Right atrium auricular region (tissue), 2 donors: ENCODE measurements around the gene RPRD1A. TPM values are rescaled to one million over a fixed set of nuclear protein-coding genes. Genes with fewer than 3 reads are reported as not detected.
"Not testable (repeated sequence)": the region's sequence is repeated elsewhere in the genome, so short reads cannot be mapped to it uniquely, and the experiment has no call there.

Source experiments
- DNase-seq: peaks from one replicate; pipeline ENCODE4 v3.0.0-alpha.2; 2019; ENCODE audit warnings: low spot score
- H3K27ac ChIP-seq, 2 donors: fragments of 200-600 bp; sonication (generic); 1 replicate in 1 of 2; 2 replicates in 1 of 2; pipeline ENCODE4 v1.5.1; 2016 to 2019
- H3K27me3 ChIP-seq, 2 donors: fragments of 200-600 bp; sonication (generic); one replicate each; pipeline versions ENCODE4 v1.5.1 to v1.6.0; 2017 to 2019
- H3K36me3 ChIP-seq: fragments of 200-600 bp; sonication (generic); one replicate; pipeline ENCODE4 v1.5.1; 2016
- H3K4me1 ChIP-seq, 2 donors: fragments of 200-600 bp; sonication (generic); one replicate each; pipeline versions ENCODE4 v1.5.1 to v1.6.0; 2017 to 2019
- H3K4me3 ChIP-seq, 2 donors: fragments of 200-600 bp; sonication (generic); 1 replicate in 1 of 2; 2 replicates in 1 of 2; pipeline ENCODE4 v1.5.1; 2017 to 2019; ENCODE audit warnings: mild to moderate bottlenecking in 1 of 2, moderate library complexity in 1 of 2
- H3K9me3 ChIP-seq, 2 donors: fragments of 200-600 bp; sonication (generic); one replicate each; pipeline ENCODE4 v1.5.1; 2019
- total RNA-seq, 2 donors: library from RNA; depleted of rRNA; stranded (reverse); fragments of >200 nt; gene quantifications; one replicate each; pipeline ENCODE4 v1.1.0, GENCODE V29; 2016
- TF ChIP-seq, protein P1 (sequence below), 2 donors: fragments of 200-600 bp; sonication (generic); IDR thresholded peaks; one replicate each; pipeline ENCODE4 v1.5.1; 2019; ENCODE audit warnings: antibody characterized with exemption in 2 of 2

Gene RPRD1A
- 10 to 100 TPM; 34.2 to 51.7 TPM for total RNA-seq

DNA sequence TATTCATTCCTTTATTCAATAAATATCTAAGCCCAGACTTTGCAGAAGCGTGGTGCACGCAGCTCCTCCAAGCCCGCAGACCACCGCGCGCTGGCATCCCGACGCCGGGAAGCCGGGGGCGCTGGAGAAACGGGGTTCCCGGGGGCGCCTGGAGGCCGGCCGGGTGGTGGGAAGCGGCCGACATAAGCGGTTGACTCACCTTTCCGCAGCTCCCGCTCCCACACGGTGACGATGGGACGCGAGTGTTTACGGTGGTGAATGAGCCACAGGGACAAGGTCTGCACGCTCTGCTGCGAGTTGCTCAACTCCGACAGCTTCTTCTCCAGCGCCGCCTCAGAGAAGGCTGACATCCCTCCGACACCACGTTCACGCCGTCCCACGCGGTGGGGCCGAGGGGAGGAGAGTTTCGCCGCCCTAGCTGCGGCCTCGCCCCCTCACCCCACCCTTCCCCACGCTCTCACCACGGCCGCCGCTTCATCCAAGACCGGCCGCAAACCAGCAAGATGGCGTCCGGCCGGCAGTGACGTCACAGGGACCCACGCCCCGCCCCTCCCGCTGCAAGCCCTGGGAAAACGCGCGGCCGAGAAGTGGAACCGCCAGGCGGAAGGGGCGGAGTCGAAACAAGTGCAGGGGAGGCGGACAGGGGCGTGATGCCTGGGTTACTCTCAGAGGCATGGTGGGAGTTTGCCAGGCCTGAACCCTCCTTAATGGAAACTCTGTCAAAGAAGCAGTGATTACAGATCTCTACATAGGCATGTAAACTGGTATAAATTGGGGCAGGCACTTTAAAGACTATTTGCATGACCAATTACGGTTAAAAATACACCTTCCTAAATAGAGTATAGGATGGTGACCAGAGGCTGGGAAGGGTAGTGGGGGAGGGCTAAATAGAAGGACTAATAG lies at the start of gene RPRD1A:
RPRD1A (minus strand) TSS at position 505 of the 903 bp plus-strand sequence; CDS start at position 350, 155 bp downstream.
- TF ChIP-seq, protein P1, sequence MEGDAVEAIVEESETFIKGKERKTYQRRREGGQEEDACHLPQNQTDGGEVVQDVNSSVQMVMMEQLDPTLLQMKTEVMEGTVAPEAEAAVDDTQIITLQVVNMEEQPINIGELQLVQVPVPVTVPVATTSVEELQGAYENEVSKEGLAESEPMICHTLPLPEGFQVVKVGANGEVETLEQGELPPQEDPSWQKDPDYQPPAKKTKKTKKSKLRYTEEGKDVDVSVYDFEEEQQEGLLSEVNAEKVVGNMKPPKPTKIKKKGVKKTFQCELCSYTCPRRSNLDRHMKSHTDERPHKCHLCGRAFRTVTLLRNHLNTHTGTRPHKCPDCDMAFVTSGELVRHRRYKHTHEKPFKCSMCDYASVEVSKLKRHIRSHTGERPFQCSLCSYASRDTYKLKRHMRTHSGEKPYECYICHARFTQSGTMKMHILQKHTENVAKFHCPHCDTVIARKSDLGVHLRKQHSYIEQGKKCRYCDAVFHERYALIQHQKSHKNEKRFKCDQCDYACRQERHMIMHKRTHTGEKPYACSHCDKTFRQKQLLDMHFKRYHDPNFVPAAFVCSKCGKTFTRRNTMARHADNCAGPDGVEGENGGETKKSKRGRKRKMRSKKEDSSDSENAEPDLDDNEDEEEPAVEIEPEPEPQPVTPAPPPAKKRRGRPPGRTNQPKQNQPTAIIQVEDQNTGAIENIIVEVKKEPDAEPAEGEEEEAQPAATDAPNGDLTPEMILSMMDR (IDR thresholded peaks at IDR 0.05), result peak in 1 of 2 donors; percentile 28

DNA sequence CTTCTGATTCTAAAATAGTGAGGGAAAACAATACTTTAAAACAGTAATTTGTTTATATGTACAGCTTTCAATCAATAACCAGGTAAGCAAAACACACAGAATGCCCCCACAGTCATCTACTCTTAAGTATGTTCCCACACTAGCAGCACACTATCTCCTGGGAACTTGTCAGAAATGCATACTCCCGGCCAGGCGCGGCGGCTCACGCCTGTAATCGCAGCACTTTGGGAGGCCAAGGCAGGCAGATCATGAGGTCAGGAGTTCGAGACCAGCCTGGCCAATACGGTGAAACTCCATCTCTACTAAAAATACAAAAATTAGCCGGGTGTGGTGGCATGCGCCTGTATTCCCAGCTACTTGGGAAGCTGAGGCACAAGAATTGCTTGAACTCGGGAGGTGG lies 49.4 kb upstream of the RPRD1A start:
- not testable (repeated sequence) for H3K4me3 ChIP-seq, H3K27me3 ChIP-seq, H3K9me3 ChIP-seq, H3K4me1 ChIP-seq, DNase-seq, H3K27ac ChIP-seq
- peaks cover 42% of the 10 kb centered on the region for H3K36me3 ChIP-seq

More for the DNA sequence above, at the start of gene RPRD1A:
- H3K4me3 ChIP-seq, result peak within 1 kb of the TSS; percentile 77 to 92
- H3K36me3 ChIP-seq, result no peaks in the 10 kb centered on the region
- H3K4me1 ChIP-seq, result peaks cover 0 to 25% of the 10 kb centered on the region in 2 donors
- peak; percentile 96 for DNase-seq
- no peaks in the 10 kb centered on the region for H3K9me3 ChIP-seq
- peak within 1 kb of the TSS; percentile 95 to 96 for H3K27ac ChIP-seq
- H3K27me3 ChIP-seq, result no peaks in the 10 kb centered on the region

DNA sequence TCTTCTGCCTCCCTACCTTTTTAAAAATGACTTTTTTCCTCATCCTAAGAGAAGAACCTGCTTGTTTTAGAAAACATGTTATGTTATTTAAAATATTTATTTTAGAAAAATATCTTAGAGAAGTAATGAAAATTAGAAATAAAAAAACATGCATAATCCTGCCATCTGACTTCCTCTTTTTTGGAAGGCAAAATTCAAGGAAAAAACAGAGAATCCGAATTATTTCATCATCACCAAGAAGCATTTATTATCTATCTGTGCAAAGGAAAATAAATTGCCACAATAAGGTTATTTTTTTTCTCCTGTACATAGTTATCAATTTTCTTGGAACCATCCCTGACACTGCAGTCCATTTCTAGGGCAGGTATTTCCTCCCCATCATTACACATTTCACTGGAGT lies 47.4 kb upstream of the RPRD1A start:
- no peaks in the 10 kb centered on the region for H3K27me3 ChIP-seq
- H3K9me3 ChIP-seq, result no peaks in the 10 kb centered on the region
- no peak for DNase-seq
- no peak overlapping the region for H3K4me3 ChIP-seq
- TF ChIP-seq, protein P1 (IDR thresholded peaks at IDR 0.05), result no peak
- no peak overlapping the region for H3K27ac ChIP-seq
- H3K4me1 ChIP-seq, result no peaks in the 10 kb centered on the region
- H3K36me3 ChIP-seq, result peaks cover 37% of the 10 kb centered on the region

- Histone ChIP-seq H3K27ac (no peak overlapping the region), H3K9me3 (no peaks in the 10 kb centered on the region), H3K27me3 (no peaks in the 10 kb centered on the region), H3K4me3 (no peak overlapping the region), H3K36me3 (peaks cover 37% of the 10 kb centered on the region), H3K4me1 (no peaks in the 10 kb centered on the region)
- DNase-seq, result no peak
- TF ChIP-seq, protein P1 (IDR thresholded peaks at IDR 0.05), result no peak
These were observed 46.9 kb upstream of the RPRD1A start for GRCh38 chr18:36114251-36114650.

DNA sequence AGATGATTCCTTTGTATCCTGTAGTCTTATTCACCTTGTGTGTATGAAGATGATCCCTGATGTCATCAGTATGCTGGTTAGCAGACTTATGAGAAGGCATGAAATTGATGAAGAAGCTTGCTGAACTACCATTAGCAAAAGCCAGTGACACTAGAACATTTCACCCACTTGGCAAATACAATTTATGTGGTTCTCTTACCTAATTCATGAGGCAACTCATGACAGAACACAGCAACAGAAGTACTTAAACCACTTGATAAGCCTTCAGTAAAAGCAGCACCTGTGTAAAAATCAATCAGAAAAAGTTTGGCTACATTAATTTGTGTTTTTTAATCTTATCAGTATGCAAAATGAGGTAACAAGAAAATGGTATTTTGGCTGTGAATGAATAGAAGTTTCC lies 44.9 kb upstream of the RPRD1A start:
- TF ChIP-seq, protein P1 (IDR thresholded peaks at IDR 0.05), result no peak
- H3K4me3 ChIP-seq, result no peak overlapping the region
- DNase-seq, result no peak
- H3K9me3 ChIP-seq, result no peaks in the 10 kb centered on the region
- no peaks in the 10 kb centered on the region for H3K27me3 ChIP-seq
- H3K27ac ChIP-seq, result no peak overlapping the region
- no peaks in the 10 kb centered on the region for H3K4me1 ChIP-seq
- H3K36me3 ChIP-seq, result peaks cover 37% of the 10 kb centered on the region

- DNase-seq, result no peak
- Histone ChIP-seq H3K27me3 (no peaks in the 10 kb centered on the region), H3K4me1 (no peaks in the 10 kb centered on the region), H3K4me3 (no peak overlapping the region), H3K36me3 (peaks cover 29% of the 10 kb centered on the region), H3K9me3 (no peaks in the 10 kb centered on the region), H3K27ac (no peak overlapping the region)
- TF ChIP-seq, protein P1 (IDR thresholded peaks at IDR 0.05), result no peak
These were observed 42.4 kb upstream of the RPRD1A start for GRCh38 chr18:36109737-36110136.
